ENCODE data around the gene IFRD2. TPM values are rescaled to one million over a fixed set of nuclear protein-coding genes. Genes with fewer than 3 reads are reported as not detected.

The IFRD2 gene
- total and polyA plus RNA-seq, 9 of the 15 experiments (the other 6 are each of a cell fraction or from before 2014, with no cell fraction given), result 30.5 to 115 (median 52.8) TPM

GRCh38 chr3:50316657-50317242, 24.5 kb upstream of the IFRD2 start (continued):
- TF ChIP-seq NCOR1 (IDR thresholded peaks at IDR 0.05) (no peak), DNMT1 (IDR thresholded peaks at IDR 0.05) (no peak), FOXO4 (CRISPR knock-in tag; IDR thresholded peaks at IDR 0.05) (no peak), POLR2G (IDR thresholded peaks at IDR 0.05; ENCODE audit: low read depth, low read length) (0 out of 2 replicates have a peak, but pooled peaks have one; percentile 31), MED1 (CRISPR knock-in tag; IDR thresholded peaks at IDR 0.05; ENCODE audit: borderline replicate concordance) (no peak), TEAD1 (CRISPR knock-in tag; IDR thresholded peaks at IDR 0.05) (no peak), MIER1 (IDR thresholded peaks at IDR 0.05; ENCODE audit: low read depth) (no peak), FOSL1 (tag; conservative IDR thresholded peaks at IDR 0.05) (peak; percentile 79), CEBPG (CRISPR knock-in tag; IDR thresholded peaks at IDR 0.05) (0 out of 2 replicates have a peak, but pooled peaks have one; percentile 8), CEBPG (tag; conservative IDR thresholded peaks at IDR 0.05 in 1 of 2, IDR thresholded peaks at IDR 0.05 in 1 of 2) (no peak), CC2D1A (IDR thresholded peaks at IDR 0.05) (no peak), HDAC2 (IDR thresholded peaks at IDR 0.05) (no peak), HNRNPK (IDR thresholded peaks at IDR 0.05; ENCODE audit: low read depth, low read length, poor library complexity, severe bottlenecking) (no peak), CHD7 (IDR thresholded peaks at IDR 0.05; ENCODE audit: low read depth, low read length) (no peak), ZNF23 (CRISPR knock-in tag; IDR thresholded peaks at IDR 0.05) (no peak), NFYB (IDR thresholded peaks at IDR 0.05; ENCODE audit: extremely low read depth, insufficient read length) (no peak), ZNF444 (CRISPR knock-in tag; IDR thresholded peaks at IDR 0.05) (no peak)
